HTERT RPE-1 (cell line): ENCODE data around the gene TFRC.
"Not testable (repeated sequence)": the region's sequence is repeated elsewhere in the genome, so short reads cannot be mapped to it uniquely, and the experiment has no call there.

Experiments
- in situ Hi-C: fragments of 300-500 bp; cut with MboI; formaldehyde crosslinking; loops from 4 replicates; pipeline ENCODE4 v1.14.3; 2020; ENCODE audit warnings: low sequenced_read_pairs

The TFRC gene

GRCh38 chr3:196082619-196082971 is 705 bp upstream of the TFRC start:
- in situ Hi-C loops, result no loop called here

- in situ Hi-C loops, result no loop called here
Measured at GRCh38 chr3:196081002-196081833, 672 bp downstream of the TFRC start.

- in situ Hi-C loops, result not testable (repeated sequence)
Measured at GRCh38 chr3:196080101-196080846, 1.6 kb downstream of the TFRC start.

DNA sequence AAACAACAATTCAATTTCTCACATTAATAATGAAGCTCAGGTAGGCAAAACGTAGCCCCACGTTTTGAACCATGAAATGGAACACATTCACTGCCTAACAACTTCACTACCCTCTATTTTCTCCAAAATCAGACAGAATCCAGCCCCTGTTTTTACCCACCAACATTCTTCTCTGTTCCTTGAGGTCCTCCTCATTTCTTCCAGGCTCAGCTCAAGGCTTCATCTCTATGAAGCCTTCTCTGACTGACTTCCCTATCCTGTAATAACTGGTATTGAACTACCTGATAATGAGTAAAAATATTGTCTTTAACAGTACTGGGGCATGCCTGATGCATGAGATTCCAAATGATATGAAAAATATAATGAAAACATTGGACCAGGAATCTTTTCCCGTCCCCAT is 2.2 kb downstream of the TFRC start:
- in situ Hi-C loops, result no loop called here

DNA sequence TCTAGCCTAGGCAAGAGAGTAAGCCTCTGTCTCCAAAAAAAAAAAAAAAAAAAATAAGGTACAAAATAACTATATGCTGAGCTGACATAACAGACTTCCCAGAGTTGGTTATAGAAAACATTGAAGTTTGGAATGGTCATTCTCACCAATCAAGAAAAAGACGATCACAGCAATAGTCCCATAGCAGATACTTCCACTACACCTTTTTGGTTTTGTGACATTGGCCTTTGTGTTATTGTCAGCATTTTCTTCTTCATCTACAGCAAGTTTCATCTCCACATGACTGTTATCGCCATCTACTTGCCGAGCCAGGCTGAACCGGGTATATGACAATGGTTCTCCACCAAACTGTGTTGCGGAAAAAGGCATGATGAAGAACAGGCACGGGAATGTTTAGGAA is 6.9 kb downstream of the TFRC start:
- in situ Hi-C loops, result no loop called here

DNA sequence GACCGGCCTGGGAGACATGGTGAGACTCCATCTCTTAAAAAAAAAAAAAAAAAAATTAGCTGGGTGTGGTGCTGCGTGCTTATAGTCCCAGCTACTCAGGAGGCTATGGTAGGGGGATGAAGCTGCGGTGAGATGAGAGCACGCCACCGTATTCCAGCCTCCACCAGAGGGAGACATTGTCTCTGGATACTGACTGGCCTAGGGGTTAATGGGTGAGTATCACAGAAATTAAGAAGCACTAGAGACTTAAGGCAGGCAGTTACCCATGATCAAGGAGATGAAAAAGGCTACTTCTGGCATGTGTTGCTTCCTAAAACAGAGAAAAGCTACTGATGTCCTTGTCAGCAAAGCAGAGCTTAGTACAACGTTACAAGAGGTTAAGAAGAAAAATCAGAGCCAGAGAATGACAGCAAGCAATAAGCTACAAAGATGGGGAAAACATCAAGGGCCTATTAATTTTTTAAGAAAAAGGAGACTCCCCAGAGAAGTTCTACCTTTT is 8.6 kb downstream of the TFRC start:
- in situ Hi-C loops, result no loop called here

DNA sequence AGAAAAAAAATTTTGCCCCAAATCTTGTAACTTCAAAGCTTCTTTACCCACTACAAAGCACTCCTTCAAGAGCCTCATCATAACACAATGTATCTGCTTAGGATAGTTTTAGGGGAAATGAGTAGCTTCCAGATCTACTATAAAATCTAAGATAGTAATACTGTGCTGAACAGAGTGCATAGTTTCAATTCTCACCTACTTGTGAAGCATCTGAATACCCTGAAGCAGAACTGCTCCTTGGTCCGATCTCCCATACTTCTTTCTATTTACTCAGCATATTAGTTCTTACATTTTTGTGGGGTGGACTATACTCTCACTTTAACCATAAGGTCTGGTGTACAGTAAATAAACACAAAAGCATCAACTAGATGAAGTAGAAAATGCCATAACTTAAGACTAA is 9.6 kb downstream of the TFRC start:
- in situ Hi-C loops, result no loop called here

DNA sequence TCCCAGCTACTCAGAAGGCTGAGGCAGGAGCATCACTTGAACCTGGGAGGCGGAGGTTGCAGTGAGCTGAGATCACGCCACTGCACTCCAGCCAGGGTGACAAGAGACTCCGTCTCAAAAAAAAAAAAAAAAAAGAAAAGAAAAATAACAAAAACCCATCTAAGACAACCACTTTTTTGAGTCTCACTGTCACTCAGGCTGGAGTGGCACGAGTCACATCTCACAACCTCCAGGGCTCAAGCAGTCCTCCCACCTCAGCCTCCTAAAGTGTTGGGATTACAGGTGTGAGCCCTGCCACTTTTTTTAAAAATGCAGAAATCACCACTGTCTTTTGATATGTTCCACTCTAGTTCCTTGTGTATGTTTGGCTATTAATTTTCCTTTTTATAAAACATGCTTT is 13.1 kb downstream of the TFRC start:
- in situ Hi-C loops, result not testable (repeated sequence)

DNA sequence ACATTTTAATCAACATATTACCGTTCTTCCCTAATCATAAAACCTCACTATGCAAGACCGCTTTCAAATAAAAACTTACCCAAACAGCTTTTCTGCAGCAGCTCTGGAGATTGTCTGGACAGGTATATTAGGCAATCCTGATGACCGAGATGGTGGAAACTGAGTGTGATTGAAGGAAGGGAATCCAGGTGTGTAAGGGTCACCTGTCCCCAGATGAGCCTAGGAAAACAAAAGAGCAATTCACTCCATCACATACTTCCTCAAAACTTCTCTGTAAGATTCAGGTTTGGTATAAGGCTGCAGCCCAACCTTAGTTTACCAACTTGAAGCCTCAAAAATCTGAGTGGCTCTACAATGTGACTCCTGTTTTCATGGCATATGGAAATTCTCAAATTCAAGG is 14.5 kb downstream of the TFRC start:
- in situ Hi-C loops, result no loop called here

DNA sequence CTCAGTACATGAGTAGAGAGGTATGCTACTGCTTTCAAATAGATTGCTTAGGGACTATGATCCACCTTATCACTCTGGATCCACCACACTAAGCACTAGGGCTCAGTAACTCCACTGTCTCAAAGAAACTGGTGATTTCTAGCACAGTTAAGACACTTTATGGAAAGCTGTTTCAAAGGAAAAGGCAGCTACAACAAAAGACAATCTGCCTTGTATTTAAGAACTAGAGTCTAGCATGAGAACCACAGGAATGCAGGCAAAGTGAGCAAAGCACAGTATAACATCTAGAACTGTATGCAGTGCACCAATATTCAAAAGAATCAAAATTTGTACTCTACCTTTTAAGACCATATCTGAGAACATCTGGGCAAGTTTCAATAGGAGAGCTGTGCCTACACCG is 17.9 kb downstream of the TFRC start:
- in situ Hi-C loops, result no loop called here

GRCh38 chr3:196063456-196063855 is 18.4 kb downstream of the TFRC start:
- in situ Hi-C loops, result no loop called here

DNA sequence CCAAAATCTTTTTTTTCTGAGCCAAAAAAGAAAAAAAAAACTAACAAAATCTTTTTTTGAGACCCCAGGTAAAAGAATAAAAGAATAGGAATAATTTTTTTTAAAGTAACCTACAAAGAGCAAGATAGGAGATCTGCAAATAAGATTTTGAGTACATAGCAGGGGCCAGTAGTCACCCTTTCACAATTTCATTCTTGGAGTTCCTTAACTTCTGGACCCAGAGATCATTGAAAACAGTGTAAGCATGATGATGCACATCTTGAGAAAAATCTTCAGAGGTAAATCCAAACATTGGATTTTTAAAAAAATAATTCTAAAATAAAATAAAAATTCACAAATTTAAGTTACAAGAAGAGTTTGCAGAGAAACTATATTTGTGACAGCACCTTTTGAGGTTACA is 18.8 kb downstream of the TFRC start:
- in situ Hi-C loops, result no loop called here

GRCh38 chr3:196060834-196061233 is 21.1 kb downstream of the TFRC start:
- in situ Hi-C loops, result no loop called here

- in situ Hi-C loops, result no loop called here
Measured at GRCh38 chr3:196057760-196058331, 24.0 kb downstream of the TFRC start.

- in situ Hi-C loops, result not testable (repeated sequence)
Measured at GRCh38 chr3:196056371-196056770, 25.5 kb downstream of the TFRC start.

DNA sequence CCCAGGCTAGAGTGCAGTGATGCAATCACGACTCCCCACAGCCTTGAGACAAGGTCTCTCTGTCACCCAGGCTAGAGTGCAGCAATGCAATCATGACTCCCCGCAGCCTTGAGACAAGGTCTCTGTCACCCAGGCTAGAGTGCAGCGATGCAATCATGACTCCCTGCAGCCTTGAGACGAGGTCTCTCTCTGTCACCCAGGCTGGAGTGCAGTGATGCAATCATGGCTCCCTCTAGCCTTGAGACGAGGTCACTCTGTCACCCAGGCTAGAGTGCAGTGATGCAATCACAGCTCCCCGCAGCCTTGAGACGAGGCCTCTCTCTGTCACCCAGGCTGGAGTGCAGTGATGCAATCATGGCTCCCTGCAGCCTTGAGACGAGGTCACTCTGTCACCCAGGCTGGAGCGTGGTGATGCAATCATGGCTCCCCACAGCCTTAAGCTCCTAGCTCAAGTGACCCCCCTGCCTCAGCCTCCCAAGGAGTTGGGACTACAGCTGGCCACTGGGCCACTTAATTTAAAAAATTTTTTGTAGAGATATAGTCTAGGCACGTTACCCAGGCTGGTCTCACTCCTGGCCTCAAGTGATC is 26.1 kb downstream of the TFRC start:
- in situ Hi-C loops, result no loop called here

GRCh38 chr3:196055240-196055639 is 26.6 kb downstream of the TFRC start:
- in situ Hi-C loops, result no loop called here

DNA sequence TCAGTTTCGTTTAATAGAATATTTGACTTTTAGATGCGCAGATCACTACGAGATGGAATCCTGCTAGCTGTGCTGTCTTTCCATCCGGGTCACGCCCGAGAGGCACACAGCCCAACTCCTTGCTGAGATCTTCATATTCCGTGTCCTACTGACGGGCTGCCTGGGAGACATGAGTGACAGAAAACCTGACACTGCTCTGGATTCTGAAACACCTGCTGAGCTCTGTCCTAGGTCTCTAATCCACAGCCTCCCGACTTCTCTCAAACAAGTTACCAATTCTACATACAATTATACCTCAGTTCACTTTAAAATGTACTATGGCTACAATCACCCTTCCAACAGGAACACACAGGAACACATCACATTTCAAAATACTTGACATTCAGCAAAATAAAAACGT is 27.2 kb downstream of the TFRC start:
- in situ Hi-C loops, result no loop called here

GRCh38 chr3:196053487-196053886 is 28.4 kb downstream of the TFRC start:
- in situ Hi-C loops, result no loop called here

- in situ Hi-C loops, result no loop called here
Measured at GRCh38 chr3:196051282-196052076, 30.4 kb downstream of the TFRC start.

- in situ Hi-C loops, result no loop called here
Measured at GRCh38 chr3:196050597-196050996, 31.3 kb downstream of the TFRC start.
